B cell (primary cell): ENCODE data around the gene AKIRIN1.

ENCODE experiments used
- EZH2 ChIP-seq: IDR thresholded peaks from 2 replicates; pipeline ENCODE4 v1.6.1; 2012; ENCODE audit warnings: borderline replicate concordance, low read depth, mild to moderate bottlenecking, moderate library complexity, low read length; ENCODE audit not compliant: insufficient read depth, poor library complexity, severe bottlenecking
- TF ChIP-seq, protein P1 (sequence below): fragments of 200-600 bp; IDR thresholded peaks from one replicate; pipeline ENCODE4 v1.8.0; 2022; ENCODE audit warnings: antibody characterized with exemption, mild to moderate bottlenecking

DNA sequence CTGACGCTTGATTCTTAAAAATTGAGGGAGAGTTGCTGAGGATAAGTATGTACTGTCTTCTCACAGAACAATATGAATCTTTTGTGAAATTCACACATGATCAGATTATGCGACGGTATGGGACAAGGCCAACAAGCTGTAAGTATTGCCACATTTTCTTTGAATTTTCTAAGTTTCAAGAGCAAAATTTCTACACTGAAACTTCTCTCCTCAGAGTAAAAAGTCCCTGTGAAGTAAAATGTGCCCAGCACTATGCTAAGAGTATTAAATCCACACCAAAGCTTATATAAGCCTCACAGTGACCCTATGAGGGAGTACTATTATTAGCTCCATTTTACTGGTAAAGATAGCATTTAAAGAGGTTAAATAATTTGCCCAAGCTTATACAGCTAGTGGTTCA lies 12.2 kb downstream of the AKIRIN1 start:
- TF ChIP-seq, protein P1, sequence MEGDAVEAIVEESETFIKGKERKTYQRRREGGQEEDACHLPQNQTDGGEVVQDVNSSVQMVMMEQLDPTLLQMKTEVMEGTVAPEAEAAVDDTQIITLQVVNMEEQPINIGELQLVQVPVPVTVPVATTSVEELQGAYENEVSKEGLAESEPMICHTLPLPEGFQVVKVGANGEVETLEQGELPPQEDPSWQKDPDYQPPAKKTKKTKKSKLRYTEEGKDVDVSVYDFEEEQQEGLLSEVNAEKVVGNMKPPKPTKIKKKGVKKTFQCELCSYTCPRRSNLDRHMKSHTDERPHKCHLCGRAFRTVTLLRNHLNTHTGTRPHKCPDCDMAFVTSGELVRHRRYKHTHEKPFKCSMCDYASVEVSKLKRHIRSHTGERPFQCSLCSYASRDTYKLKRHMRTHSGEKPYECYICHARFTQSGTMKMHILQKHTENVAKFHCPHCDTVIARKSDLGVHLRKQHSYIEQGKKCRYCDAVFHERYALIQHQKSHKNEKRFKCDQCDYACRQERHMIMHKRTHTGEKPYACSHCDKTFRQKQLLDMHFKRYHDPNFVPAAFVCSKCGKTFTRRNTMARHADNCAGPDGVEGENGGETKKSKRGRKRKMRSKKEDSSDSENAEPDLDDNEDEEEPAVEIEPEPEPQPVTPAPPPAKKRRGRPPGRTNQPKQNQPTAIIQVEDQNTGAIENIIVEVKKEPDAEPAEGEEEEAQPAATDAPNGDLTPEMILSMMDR: no peak
- no peak for TF ChIP-seq EZH2
